Gastroesophageal sphincter (tissue), 3 donors: ENCODE results near the gene LAMA2.

Experiments used
- CTCF ChIP-seq, 4 experiments: fragments of 200-600 bp in 2 of 4; fragments of 450-650 bp in 2 of 4; sonication (generic) in 1 of 4; IDR thresholded peaks; one replicate each; pipeline ENCODE4 v1.5.1; 2017 to 2019; ENCODE audit warnings: antibody characterized with exemption in 4 of 4, mild to moderate bottlenecking in 2 of 4, moderate library complexity in 2 of 4
- POLR2AphosphoS5 ChIP-seq: sonication (generic); formaldehyde crosslinking; IDR thresholded peaks from one replicate; pipeline ENCODE4 v1.6.1; 2017; ENCODE audit warnings: antibody characterized with exemption

- TF ChIP-seq CTCF (IDR thresholded peaks at IDR 0.05), result no peak
- no peak for TF ChIP-seq POLR2AphosphoS5
These were observed 217.2 kb downstream of the LAMA2 start for GRCh38 chr6:129100164-129100563.
